Endothelial cell of umbilical vein (primary cell): ENCODE data around the gene LATS2. TPM values are rescaled to one million over a fixed set of nuclear protein-coding genes. Genes with fewer than 3 reads are reported as not detected.

Experiments used
- BruUV-seq: library from RNA; stranded (reverse); fragments of 400-500 nt; replicated peaks from 2 replicates; lab custom pipeline; 2021; lab: Mats Ljungman, UMichigan
- CTCF ChIA-PET: fragments of 300-600, 350-600 bp; sonication (Branson Sonifier 250); formaldehyde crosslinking; loops from one replicate; lab custom pipeline; 2021; ENCODE audit warnings: antibody characterized with exemption, inconsistent platforms; lab: Charles Lee
- POLR2A ChIA-PET: fragments of 300-600, 350-600 bp; sonication (Branson Sonifier 250); formaldehyde crosslinking; loops from one replicate; lab custom pipeline; 2021; ENCODE audit warnings: antibody characterized with exemption, inconsistent platforms; lab: Charles Lee
- DNase-seq: peaks from one replicate; pipeline ENCODE4 v3.0.0-alpha.2; 2011; ENCODE audit warnings: low read depth, low spot score
- FAIRE-seq: peaks from 2 replicates; lab custom pipeline; 2011; peaks lifted over from hg19 to GRCh38; lab: Jason Lieb, UNC
- H2AFZ ChIP-seq: 2 replicates; pipeline ENCODE4 v1.6.0; 2012; ENCODE audit warnings: low read depth, low read length, control low read depth, inconsistent platforms
- H3K27ac ChIP-seq: 2 replicates; pipeline ENCODE4 v1.5.1; 2011; ENCODE audit warnings: low read depth, mild to moderate bottlenecking, control low read depth, low read length, moderate library complexity; ENCODE audit not compliant: insufficient read depth
- H3K27me3 ChIP-seq, 2 experiments: 2 replicates each; pipeline versions ENCODE4 v1.6.0 to v1.6.1; 2011; ENCODE audit warnings: low read length in 2 of 2, mixed read lengths in 1 of 2; ENCODE audit not compliant: control insufficient read depth in 2 of 2, insufficient read depth in 2 of 2
- H3K36me3 ChIP-seq, 2 experiments: 2 replicates in 1 of 2; 3 replicates in 1 of 2; pipeline ENCODE4 v1.5.1; 2011; ENCODE audit warnings: low read length in 2 of 2, mild to moderate bottlenecking in 1 of 2, moderate library complexity in 1 of 2; ENCODE audit not compliant: control insufficient read depth in 2 of 2, insufficient read depth in 2 of 2; ENCODE audit errors: extremely low read depth in 1 of 2
- H3K4me1 ChIP-seq: 3 replicates; pipeline ENCODE4 v1.5.1; 2011; ENCODE audit warnings: mild to moderate bottlenecking, low read length; ENCODE audit not compliant: control insufficient read depth, insufficient read depth; ENCODE audit errors: extremely low read depth
- H3K4me2 ChIP-seq: 2 replicates; pipeline ENCODE4 v1.6.1; 2011; ENCODE audit warnings: low read length, control low read depth, mixed read lengths; ENCODE audit not compliant: insufficient read depth
- H3K4me3 ChIP-seq, 3 experiments: fragments of 200-600 bp in 1 of 3; sonication (generic), shearing (Covaris generic) in 1 of 3; replicated peaks in 1 of 3; 2 replicates each; pipeline ENCODE4 v1.5.1; 2011 to 2016; ENCODE audit warnings: control low read depth in 3 of 3, low read length in 3 of 3, mild to moderate bottlenecking in 2 of 3, inconsistent platforms in 1 of 3, low read depth in 1 of 3, moderate library complexity in 1 of 3; ENCODE audit not compliant: insufficient read depth in 1 of 3
- H3K79me2 ChIP-seq: 2 replicates; pipeline ENCODE4 v1.6.0; 2012; ENCODE audit warnings: low read length, inconsistent platforms; ENCODE audit not compliant: control insufficient read depth, insufficient read depth
- H3K9ac ChIP-seq: replicated peaks from 2 replicates; pipeline ENCODE3; 2011; ENCODE audit warnings: low read length, control low read depth; ENCODE audit not compliant: insufficient read depth; ENCODE audit errors: extremely low read depth
- H3K9me1 ChIP-seq: replicated peaks from 3 replicates; pipeline ENCODE4 v1.6.0; 2011; ENCODE audit warnings: mild to moderate bottlenecking, low read length; ENCODE audit not compliant: control insufficient read depth, insufficient read depth; ENCODE audit errors: extremely low read depth
- H3K9me3 ChIP-seq: replicated peaks from 2 replicates; pipeline ENCODE4 v1.5.1; 2012; ENCODE audit warnings: low read length, inconsistent platforms; ENCODE audit not compliant: control insufficient read depth, insufficient read depth
- H4K20me1 ChIP-seq: replicated peaks from 2 replicates; pipeline ENCODE3; 2011; ENCODE audit warnings: mild to moderate bottlenecking, low read length; ENCODE audit not compliant: control insufficient read depth, insufficient read depth; ENCODE audit errors: extremely low read depth
- EZH2 ChIP-seq: IDR thresholded peaks from 2 replicates; pipeline ENCODE4 v1.6.1; 2012; ENCODE audit warnings: borderline replicate concordance, low read depth, mild to moderate bottlenecking, moderate library complexity, low read length, inconsistent platforms; ENCODE audit not compliant: severe bottlenecking
- FOS ChIP-seq: IDR thresholded peaks from 2 replicates; pipeline ENCODE4 v1.6.1; 2011; ENCODE audit warnings: mild to moderate bottlenecking, low read length, moderate library complexity, borderline replicate concordance; ENCODE audit not compliant: insufficient read depth
- GATA2 ChIP-seq: IDR thresholded peaks from 2 replicates; pipeline ENCODE4 v1.7.0; 2011; ENCODE audit warnings: low read depth, mild to moderate bottlenecking, moderate library complexity, mixed read lengths, low read length; ENCODE audit not compliant: insufficient read length, insufficient read depth
- JUN ChIP-seq: IDR thresholded peaks from 2 replicates; pipeline ENCODE4 v1.6.1; 2011; ENCODE audit warnings: borderline replicate concordance, low read depth; ENCODE audit not compliant: insufficient read length, insufficient read depth
- MYC ChIP-seq: IDR thresholded peaks from one replicate; pipeline ENCODE4 v1.6.1; 2011; ENCODE audit warnings: mild to moderate bottlenecking, low read depth, low read length
- POLR2A ChIP-seq: IDR thresholded peaks from 2 replicates; pipeline ENCODE4 v1.6.1; 2012; ENCODE audit warnings: low read depth, mild to moderate bottlenecking, control low read depth, low read length
- POLR2AphosphoS5 ChIP-seq: IDR thresholded peaks from 2 replicates; pipeline ENCODE4 v1.6.1; 2012; ENCODE audit warnings: low read depth, mild to moderate bottlenecking, control low read depth, low read length, moderate library complexity; ENCODE audit not compliant: insufficient read depth
- dilution Hi-C: fragments of 300-500 bp; cut with MboI; formaldehyde crosslinking; loops from one replicate; pipeline ENCODE4 v1.15.0; 2019; ENCODE audit warnings: low sequenced_read_pairs; ENCODE audit not compliant: extremely low pct_ligation_motif_present
- intact Hi-C: fragments of 100-400 bp; cut with micrococcal nuclease; formaldehyde crosslinking; loops from one replicate; pipeline ENCODE4 v1.10.0; 2022
- polyA plus RNA-seq, 4 experiments: library from polyadenylated mRNA; depleted of rRNA in 3 of 4; stranded (reverse) in 3 of 4; unstranded in 1 of 4; fragments of >200 nt; gene quantifications; 2 replicates each; pipeline versions ENCODE4 v1.2.1 to v1.2.3, GENCODE V29; 2011 to 2012; ENCODE audit warnings: missing spikeins in 1 of 4
- total RNA-seq: library from RNA; stranded (reverse); gene quantifications from 2 replicates; pipeline ENCODE4 v1.2.3, GENCODE V29; 2021
- TF ChIP-seq, protein P1 (sequence below): IDR thresholded peaks from 2 replicates; pipeline ENCODE4 v1.6.1; 2011; ENCODE audit not compliant: insufficient read depth, insufficient read length
- TF ChIP-seq, protein P2 (sequence below), 2 donors: IDR thresholded peaks; 1 replicate in 1 of 2; 2 replicates in 1 of 2; pipeline ENCODE4 v1.5.1; 2011; ENCODE audit warnings: low read length in 2 of 2, mild to moderate bottlenecking in 2 of 2, moderate library complexity in 2 of 2, control low read depth in 1 of 2, inconsistent platforms in 1 of 2, low read depth in 1 of 2; ENCODE audit not compliant: insufficient read depth in 1 of 2; ENCODE audit errors: extremely low read depth in 1 of 2

Gene LATS2
- total and polyA plus RNA-seq, 2 donors (not counting 3 experiments of a cell fraction or from before 2014, with no cell fraction given) = 33.5 to 67.6 TPM

- no peaks in the 10 kb centered on the region for H3K27me3 ChIP-seq
- H3K79me2 ChIP-seq = no peaks in the 10 kb centered on the region
- H4K20me1 ChIP-seq = no peaks in the 10 kb centered on the region
- H3K4me3 ChIP-seq = no peak overlapping the region
- H3K9me3 ChIP-seq = no peaks in the 10 kb centered on the region
- intact Hi-C loops = no loop called here
- H3K27ac ChIP-seq = no peak overlapping the region
- POLR2A ChIA-PET = no interaction called here
- H3K4me2 ChIP-seq = no peak overlapping the region
- no peaks in the 10 kb centered on the region for H3K9me1 ChIP-seq
- H3K4me1 ChIP-seq = no peaks in the 10 kb centered on the region
- BruUV-seq = no TSS peak
- no peak overlapping the region for H2AFZ ChIP-seq
- TF ChIP-seq EZH2 (no peak), GATA2 (no peak), MYC (no peak), POLR2AphosphoS5 (no peak), POLR2A (no peak), FOS (no peak), JUN (no peak)
- TF ChIP-seq, protein P1, sequence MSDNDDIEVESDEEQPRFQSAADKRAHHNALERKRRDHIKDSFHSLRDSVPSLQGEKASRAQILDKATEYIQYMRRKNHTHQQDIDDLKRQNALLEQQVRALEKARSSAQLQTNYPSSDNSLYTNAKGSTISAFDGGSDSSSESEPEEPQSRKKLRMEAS = no peak
- TF ChIP-seq, protein P2, sequence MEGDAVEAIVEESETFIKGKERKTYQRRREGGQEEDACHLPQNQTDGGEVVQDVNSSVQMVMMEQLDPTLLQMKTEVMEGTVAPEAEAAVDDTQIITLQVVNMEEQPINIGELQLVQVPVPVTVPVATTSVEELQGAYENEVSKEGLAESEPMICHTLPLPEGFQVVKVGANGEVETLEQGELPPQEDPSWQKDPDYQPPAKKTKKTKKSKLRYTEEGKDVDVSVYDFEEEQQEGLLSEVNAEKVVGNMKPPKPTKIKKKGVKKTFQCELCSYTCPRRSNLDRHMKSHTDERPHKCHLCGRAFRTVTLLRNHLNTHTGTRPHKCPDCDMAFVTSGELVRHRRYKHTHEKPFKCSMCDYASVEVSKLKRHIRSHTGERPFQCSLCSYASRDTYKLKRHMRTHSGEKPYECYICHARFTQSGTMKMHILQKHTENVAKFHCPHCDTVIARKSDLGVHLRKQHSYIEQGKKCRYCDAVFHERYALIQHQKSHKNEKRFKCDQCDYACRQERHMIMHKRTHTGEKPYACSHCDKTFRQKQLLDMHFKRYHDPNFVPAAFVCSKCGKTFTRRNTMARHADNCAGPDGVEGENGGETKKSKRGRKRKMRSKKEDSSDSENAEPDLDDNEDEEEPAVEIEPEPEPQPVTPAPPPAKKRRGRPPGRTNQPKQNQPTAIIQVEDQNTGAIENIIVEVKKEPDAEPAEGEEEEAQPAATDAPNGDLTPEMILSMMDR (IDR thresholded peaks at IDR 0.05; ENCODE audit: extremely low read depth in 1 of 2, insufficient read depth in 1 of 2, low read depth in 1 of 2, low read length in 2 of 2) = no peak
- FAIRE-seq = no peak
- CTCF ChIA-PET = interaction anchor here (1.1 to 1.4 kb wide), 3 partner anchors 24 to 370 kb away, joined by 3 to 4 read pairs (median 4); no protein-coding TSS in a partner anchor
- DNase-seq = no peak
- no peaks in the 10 kb centered on the region for H3K36me3 ChIP-seq
- H3K9ac ChIP-seq = no peak overlapping the region
- dilution Hi-C loops = no loop called here
Measured at GRCh38 chr13:21109168-21109567, 47.8 kb upstream of the LATS2 start.
